Memory B cell (primary cell): Measurements from ENCODE around the gene LCN1.
A peak's percentile ranks its signal among the peaks of the same experiment; 100 is the strongest.

Experiments
- ATAC-seq: fragments of 150-1000 bp; cut with Tn5 transposase; 2 replicates; pipeline ENCODE4 v1.10.0; 2021; ENCODE audit warnings: low read depth, mild to moderate bottlenecking, moderate library complexity
- DNase-seq, 2 donors: peaks; one replicate each; pipeline ENCODE4 v3.0.0; 2022; ENCODE audit warnings: low spot score in 2 of 2
- H3K27ac Mint-ChIP-seq: one replicate; pipeline ENCODE4 v1.8.0; 2022; ENCODE audit warnings: mild to moderate bottlenecking, moderate library complexity, mixed read lengths
- H3K27me3 Mint-ChIP-seq: one replicate; pipeline ENCODE4 v1.8.0; 2022; ENCODE audit warnings: mixed read lengths
- H3K36me3 Mint-ChIP-seq: one replicate; pipeline ENCODE4 v1.8.0; 2022; ENCODE audit warnings: mild to moderate bottlenecking, mixed read lengths
- H3K4me1 Mint-ChIP-seq: one replicate; pipeline ENCODE4 v1.8.0; 2022; ENCODE audit warnings: mixed read lengths
- H3K4me3 Mint-ChIP-seq: one replicate; pipeline ENCODE4 v1.8.0; 2022; ENCODE audit warnings: mild to moderate bottlenecking, moderate library complexity, mixed read lengths
- H3K9me3 Mint-ChIP-seq: one replicate; pipeline ENCODE4 v1.8.0; 2022; ENCODE audit warnings: mixed read lengths

Gene LCN1

GRCh38 chr9:135520916-135521607 is at the start of gene LCN1:
Gene LCN1 (plus strand): TSS chr9:135521440. CDS start chr9:135521498, 58 bp downstream.
- Mint-ChIP-seq H3K27me3 (peaks cover 6% of the 10 kb centered on the region), H3K4me3 (no peak within 1 kb of the TSS), H3K36me3 (no peaks in the 10 kb centered on the region), H3K4me1 (no peaks in the 10 kb centered on the region), H3K9me3 (no peaks in the 10 kb centered on the region), H3K27ac (no peak within 1 kb of the TSS)
- ATAC-seq (no peak), DNase-seq (no peak)

DNA sequence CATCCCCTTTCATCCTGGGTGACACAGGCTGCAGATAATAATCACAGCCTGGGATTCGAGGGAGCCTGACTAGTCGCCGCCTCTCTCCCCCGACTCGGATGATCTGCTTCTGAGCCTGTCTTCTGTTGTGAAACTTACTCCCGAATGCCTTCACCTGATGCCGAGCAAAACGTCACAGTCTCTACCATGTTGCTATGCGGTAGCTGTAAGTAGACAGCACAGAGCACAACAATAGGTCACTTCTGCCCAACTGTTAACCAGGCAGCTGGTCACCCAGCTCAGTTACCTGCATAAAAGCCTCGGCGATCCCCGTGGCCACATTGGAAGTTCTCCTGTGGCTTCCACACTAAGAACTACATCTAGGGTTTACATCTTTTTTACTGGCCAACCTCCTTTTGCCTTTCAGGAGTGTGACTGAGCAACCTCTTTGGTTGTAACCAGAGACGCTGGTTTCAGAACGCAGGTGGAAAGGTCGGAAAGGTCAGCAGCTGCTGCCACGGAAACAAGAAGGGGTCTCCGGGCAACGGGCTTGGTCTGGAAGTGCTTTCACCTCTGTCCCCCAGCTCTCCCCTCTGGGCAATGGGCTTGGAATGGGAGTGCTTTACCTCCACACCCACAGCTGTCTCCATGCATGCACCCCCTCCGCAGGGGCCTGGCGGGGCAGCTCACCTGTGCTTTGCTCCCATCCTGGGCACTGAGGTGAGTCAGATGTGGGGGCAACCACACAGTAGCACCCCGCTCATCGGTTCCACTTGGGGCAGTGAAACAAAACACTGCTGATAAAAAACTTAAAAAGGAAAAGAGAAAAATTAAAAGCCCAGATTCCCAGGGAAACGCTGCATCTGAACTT is 49.2 kb upstream of the LCN1 start:
- Mint-ChIP-seq H3K4me1 (no peaks in the 10 kb centered on the region), H3K27ac (no peak overlapping the region), H3K27me3 (peaks cover 10% of the 10 kb centered on the region), H3K4me3 (no peak overlapping the region), H3K9me3 (no peaks in the 10 kb centered on the region), H3K36me3 (no peaks in the 10 kb centered on the region)
- DNase-seq: no peak
- ATAC-seq: no peak

DNA sequence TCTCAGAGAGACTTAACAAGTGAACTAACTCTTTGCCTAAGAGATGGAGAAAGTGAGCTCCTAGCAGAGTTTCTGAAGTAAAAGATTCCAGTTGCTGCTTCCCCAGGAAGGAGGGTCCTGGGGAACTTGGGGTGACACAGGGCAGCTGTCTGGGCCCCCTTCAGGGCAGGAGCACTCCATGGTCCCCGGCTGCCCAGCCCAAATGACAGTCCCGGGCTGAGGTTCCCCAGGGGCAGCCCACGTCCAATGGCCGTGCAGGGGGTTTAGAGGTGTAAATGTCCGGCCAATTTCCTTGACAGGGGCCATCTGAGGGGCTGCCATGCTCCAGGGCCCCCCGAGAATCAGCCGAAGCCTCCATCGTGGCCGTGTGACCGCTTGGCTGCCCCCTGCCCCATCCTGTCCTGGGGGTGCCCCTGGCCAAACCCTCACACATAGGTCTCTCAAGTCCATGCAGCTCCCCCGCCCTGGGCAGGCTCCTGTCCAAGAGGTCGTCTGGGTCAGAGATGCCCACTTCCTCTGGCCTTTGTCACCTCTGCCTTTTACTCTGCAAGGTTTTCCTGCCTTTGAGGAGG is 47.2 kb upstream of the LCN1 start:
- Mint-ChIP-seq H3K27ac (no peak overlapping the region), H3K36me3 (no peaks in the 10 kb centered on the region), H3K4me3 (no peak overlapping the region), H3K27me3 (peaks cover 8% of the 10 kb centered on the region), H3K4me1 (peaks cover 3% of the 10 kb centered on the region), H3K9me3 (no peaks in the 10 kb centered on the region)
- DNase-seq: no peak
- ATAC-seq: no peak

GRCh38 chr9:135474915-135475314 is 46.3 kb upstream of the LCN1 start:
- Mint-ChIP-seq H3K4me3 (no peak overlapping the region), H3K36me3 (no peaks in the 10 kb centered on the region), H3K4me1 (peaks cover 3% of the 10 kb centered on the region), H3K9me3 (no peaks in the 10 kb centered on the region), H3K27ac (no peak overlapping the region), H3K27me3 (peaks cover 8% of the 10 kb centered on the region)
- DNase-seq: no peak
- ATAC-seq: peak; percentile 48

GRCh38 chr9:135476561-135477355 is 44.5 kb upstream of the LCN1 start:
- no peak overlapping the region for H3K4me3 Mint-ChIP-seq

DNA sequence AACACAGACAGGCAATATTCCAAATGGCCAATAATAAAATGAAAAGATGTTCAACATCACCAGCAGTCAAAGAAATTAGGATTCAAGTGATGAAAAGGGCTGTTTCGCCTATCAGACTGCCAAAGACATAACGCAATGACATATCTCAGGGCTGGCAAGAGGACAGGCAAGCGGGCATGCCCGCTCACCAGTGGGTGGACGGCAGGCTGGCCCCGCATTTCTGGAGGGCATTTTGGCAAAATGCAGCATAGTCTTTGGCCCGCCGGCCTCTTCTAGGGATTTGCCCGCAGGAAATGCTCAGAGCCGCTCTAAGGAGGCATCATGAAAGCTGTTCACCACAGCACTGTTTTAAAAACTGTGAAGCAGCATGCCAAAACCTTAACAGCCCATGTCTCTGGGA is 43.0 kb upstream of the LCN1 start:
- no peak for ATAC-seq
- peak overlapping the region; percentile 96 for H3K4me3 Mint-ChIP-seq

More at GRCh38 chr9:135476561-135477355, 44.5 kb upstream of the LCN1 start:
- no peak for DNase-seq
- no peak for ATAC-seq
- Mint-ChIP-seq H3K4me1 (peaks cover 3% of the 10 kb centered on the region), H3K9me3 (no peaks in the 10 kb centered on the region), H3K27ac (no peak overlapping the region), H3K27me3 (peaks cover 3% of the 10 kb centered on the region), H3K36me3 (no peaks in the 10 kb centered on the region)

DNA sequence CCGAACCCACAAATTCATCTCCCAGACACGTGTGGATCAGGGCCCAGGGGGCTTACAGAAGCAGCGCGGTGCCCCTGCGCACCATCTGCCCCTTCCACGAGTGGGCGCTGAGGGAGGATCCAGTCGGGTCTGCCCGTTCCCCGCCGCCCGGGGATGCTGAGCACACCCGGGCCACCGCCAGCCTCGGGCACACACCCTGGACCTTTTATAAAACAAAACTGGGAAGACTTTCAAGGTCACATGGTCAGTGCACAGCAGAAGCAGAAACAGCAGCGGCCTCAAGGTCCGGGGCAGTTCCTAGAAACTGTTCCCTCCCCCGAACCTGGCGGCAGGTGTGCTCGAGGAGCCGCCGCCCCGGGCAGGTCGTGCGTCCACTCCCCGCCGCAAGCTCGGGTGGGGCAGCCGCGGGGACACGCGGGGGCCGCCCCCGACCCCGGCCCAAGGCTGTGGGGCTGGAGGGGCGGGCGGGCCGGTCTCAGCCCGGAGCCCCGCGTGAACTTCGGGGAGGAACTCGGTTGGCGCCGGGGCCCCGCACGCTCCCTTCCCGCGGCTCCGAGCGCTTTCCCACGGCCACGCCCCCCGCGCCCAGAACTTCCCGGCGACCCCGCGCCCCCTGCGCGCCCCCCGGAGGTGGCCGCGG is 42.3 kb upstream of the LCN1 start:
- Mint-ChIP-seq H3K4me1 (peaks cover 3% of the 10 kb centered on the region), H3K27me3 (peaks cover 3% of the 10 kb centered on the region), H3K4me3 (peak overlapping the region; percentile 96), H3K36me3 (no peaks in the 10 kb centered on the region), H3K27ac (peak overlapping the region; percentile 49), H3K9me3 (no peaks in the 10 kb centered on the region)
- DNase-seq (no peak), ATAC-seq (peak; percentile 48)

More for the DNA sequence above, 43.0 kb upstream of the LCN1 start:
- Mint-ChIP-seq H3K9me3 (no peaks in the 10 kb centered on the region), H3K27me3 (peaks cover 3% of the 10 kb centered on the region), H3K36me3 (no peaks in the 10 kb centered on the region), H3K27ac (no peak overlapping the region), H3K4me1 (peaks cover 3% of the 10 kb centered on the region)
- DNase-seq: no peak

- H3K27me3 Mint-ChIP-seq: peaks cover 3% of the 10 kb centered on the region
These were observed 41.7 kb upstream of the LCN1 start, which contains the start of gene PPP1R26 for GRCh38 chr9:135479469-135480052. Gene PPP1R26 (plus strand): TSS chr9:135479782. CDS start chr9:135484511, 4,729 bp downstream.

DNA sequence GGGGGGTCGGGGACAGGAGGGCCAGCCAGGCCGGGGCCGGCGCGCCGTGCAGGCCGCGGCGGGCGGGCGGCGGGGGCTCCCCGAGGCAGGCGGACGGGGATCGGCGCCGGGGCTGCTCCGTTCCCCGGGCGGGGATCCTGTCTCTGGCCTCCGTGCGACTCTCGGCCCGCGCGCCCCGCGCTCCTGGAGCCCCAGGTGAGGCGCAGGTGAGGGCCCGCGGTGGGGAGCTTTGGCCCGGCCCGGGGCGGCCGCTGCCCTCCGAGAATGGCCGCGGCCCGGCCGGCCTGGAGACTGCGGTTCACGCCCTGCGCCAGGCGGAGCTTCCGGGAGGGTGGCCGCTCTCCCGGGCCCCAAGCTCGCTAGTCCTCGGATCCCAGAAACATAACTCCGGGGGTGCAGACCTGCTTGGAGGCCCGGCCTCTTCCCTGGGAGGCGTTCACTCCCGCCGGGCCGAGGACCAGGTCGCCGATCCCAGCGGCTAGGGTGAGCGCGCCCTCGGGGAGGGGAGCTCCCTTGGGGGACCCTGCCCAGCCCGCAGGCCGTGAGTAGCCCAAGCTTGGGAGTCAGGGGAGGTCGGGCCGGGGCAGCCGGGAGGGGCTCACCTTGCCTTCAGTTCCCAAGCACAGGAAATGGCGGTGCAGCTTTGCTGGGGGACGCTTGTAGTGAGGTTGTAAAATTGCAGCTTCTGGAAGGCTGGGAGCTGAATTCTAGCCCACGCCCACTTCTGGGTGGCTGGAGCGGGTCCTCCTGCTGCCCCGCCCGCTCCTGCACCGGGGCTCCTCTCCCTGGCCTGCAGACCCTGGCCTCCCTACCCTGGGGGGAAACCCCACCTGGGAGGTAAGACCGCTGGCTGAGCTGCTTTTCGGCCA is 40.9 kb upstream of the LCN1 start:
- Mint-ChIP-seq H3K27me3 (peaks cover 3% of the 10 kb centered on the region), H3K4me1 (peaks cover 3% of the 10 kb centered on the region), H3K9me3 (no peaks in the 10 kb centered on the region), H3K36me3 (peaks cover 1% of the 10 kb centered on the region), H3K4me3 (peak overlapping the region; percentile 51), H3K27ac (no peak overlapping the region)
- DNase-seq (peak in 1 of 2 donors; percentile 41), ATAC-seq (peak; percentile 18)

More at GRCh38 chr9:135479469-135480052, 41.7 kb upstream of the LCN1 start, which contains the start of gene PPP1R26:
- H3K9me3 Mint-ChIP-seq: no peaks in the 10 kb centered on the region
- H3K4me1 Mint-ChIP-seq: peaks cover 3% of the 10 kb centered on the region
- H3K27ac Mint-ChIP-seq: peak within 1 kb of the TSS; percentile 49
- no peaks in the 10 kb centered on the region for H3K36me3 Mint-ChIP-seq
- no peak for DNase-seq
- ATAC-seq: no peak
- H3K4me3 Mint-ChIP-seq: peak within 1 kb of the TSS; percentile 96

- Mint-ChIP-seq H3K4me3 (peak overlapping the region; percentile 51), H3K9me3 (no peaks in the 10 kb centered on the region), H3K27me3 (peaks cover 3% of the 10 kb centered on the region), H3K27ac (no peak overlapping the region), H3K4me1 (peaks cover 3% of the 10 kb centered on the region), H3K36me3 (peaks cover 2% of the 10 kb centered on the region)
- DNase-seq: no peak
- peak; percentile 72 for ATAC-seq
These were observed 40.3 kb upstream of the LCN1 start for GRCh38 chr9:135480940-135481310.

DNA sequence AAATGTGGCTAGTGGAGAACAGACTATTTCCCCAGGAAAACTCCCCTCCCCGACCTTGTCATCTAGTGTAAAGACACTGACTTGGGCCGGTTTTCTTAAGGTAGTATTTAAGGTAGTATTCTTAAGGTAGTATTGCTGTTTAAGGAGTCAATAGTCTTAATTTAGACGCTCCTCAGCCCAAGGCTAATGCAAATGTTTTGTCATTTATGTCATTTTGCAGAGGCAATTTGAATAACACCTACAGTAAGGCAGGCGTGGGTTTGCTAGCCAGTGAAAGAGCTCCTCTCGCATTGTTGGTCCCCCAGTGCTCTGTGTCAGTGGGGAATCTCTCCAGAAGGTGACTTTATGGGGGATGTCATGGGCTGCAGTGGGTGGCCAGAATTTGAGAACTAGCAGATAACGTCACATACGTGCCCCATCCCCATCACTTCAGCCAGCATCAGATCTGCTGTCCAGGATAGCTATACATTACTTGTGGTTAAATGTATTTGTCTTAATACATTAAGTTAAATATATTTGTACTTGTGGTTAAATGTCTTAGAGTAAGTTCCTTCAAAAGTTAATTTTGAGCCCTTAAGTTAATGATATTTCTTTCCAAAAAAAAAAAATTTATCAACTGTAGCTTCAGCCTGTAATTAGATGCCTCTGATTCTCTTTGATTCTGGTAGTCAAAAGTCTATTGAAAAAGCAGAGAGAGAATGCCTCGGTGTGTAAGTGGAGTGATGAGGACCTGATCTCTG is 39.1 kb upstream of the LCN1 start:
- Mint-ChIP-seq H3K27me3 (peaks cover 3% of the 10 kb centered on the region), H3K4me3 (no peak overlapping the region), H3K36me3 (peaks cover 2% of the 10 kb centered on the region), H3K27ac (no peak overlapping the region), H3K9me3 (no peaks in the 10 kb centered on the region), H3K4me1 (peaks cover 3% of the 10 kb centered on the region)
- ATAC-seq: no peak
- DNase-seq: no peak
